Nephron (organoid): ENCODE data around the gene ZNF264.
"Not testable (repeated sequence)": the region's sequence is repeated elsewhere in the genome, so short reads cannot be mapped to it uniquely, and the experiment has no call there.

Experiments
- H3K27ac Mint-ChIP-seq, 3 experiments: 2 replicates each; pipeline ENCODE4 v1.8.0; 2020; ENCODE audit warnings: mixed read lengths in 3 of 3, mild to moderate bottlenecking in 2 of 3, moderate library complexity in 1 of 3
- H3K27me3 Mint-ChIP-seq: 2 replicates; pipeline ENCODE4 v1.8.0; 2021; ENCODE audit warnings: low read depth, mild to moderate bottlenecking, moderate library complexity, mixed read lengths
- H3K36me3 Mint-ChIP-seq: 2 replicates; pipeline ENCODE4 v1.8.0; 2020; ENCODE audit warnings: low read depth, mixed read lengths
- H3K4me1 Mint-ChIP-seq: 2 replicates; pipeline ENCODE4 v1.8.0; 2020; ENCODE audit warnings: mixed read lengths
- H3K4me3 Mint-ChIP-seq, 3 experiments: 2 replicates each; pipeline ENCODE4 v1.8.0; 2020; ENCODE audit warnings: mild to moderate bottlenecking in 3 of 3, mixed read lengths in 3 of 3, moderate library complexity in 2 of 3
- H3K9me3 Mint-ChIP-seq: 2 replicates; pipeline ENCODE4 v1.8.0; 2020; ENCODE audit warnings: mixed read lengths
- CTCF ChIP-seq, 3 experiments: fragments of 200-600 bp; sonication (generic); IDR thresholded peaks; one replicate each; pipeline ENCODE4 v1.5.0; 2021; ENCODE audit warnings: antibody characterized with exemption in 3 of 3; ENCODE audit not compliant: unreplicated experiment in 3 of 3

The ZNF264 gene

GRCh38 chr19:57167385-57167784 lies 23.9 kb upstream of the ZNF264 start, which contains the start of gene DUXA:
Gene DUXA, minus strand, starts transcription at chr19:57167485. Its CDS starts 42 bp downstream, at chr19:57167443.
- Mint-ChIP-seq H3K4me1 (peaks cover 5% of the 10 kb centered on the region), H3K36me3 (peaks cover 4% of the 10 kb centered on the region), H3K27me3 (peaks cover 6% of the 10 kb centered on the region), H3K9me3 (peaks cover 24% of the 10 kb centered on the region), H3K4me3 (no peak within 1 kb of the TSS), H3K27ac (no peak within 1 kb of the TSS)
- no peak for TF ChIP-seq CTCF (IDR thresholded peaks at IDR 0.05; ENCODE audit: unreplicated experiment in 3 of 3)

- peak overlapping the region; percentile 69 to 86 (median 81) for H3K4me3 Mint-ChIP-seq
- peak overlapping the region; percentile 4 to 59 (median 56) for H3K27ac Mint-ChIP-seq
- H3K27me3 Mint-ChIP-seq = peaks cover 16% of the 10 kb centered on the region
- peaks cover 36% of the 10 kb centered on the region for H3K9me3 Mint-ChIP-seq
- H3K36me3 Mint-ChIP-seq = peaks cover 4% of the 10 kb centered on the region
- peaks cover 5% of the 10 kb centered on the region for H3K4me1 Mint-ChIP-seq
- TF ChIP-seq CTCF (IDR thresholded peaks at IDR 0.05; ENCODE audit: unreplicated experiment in 3 of 3) = no peak
These were observed 19.7 kb upstream of the ZNF264 start for GRCh38 chr19:57171551-57172081.

GRCh38 chr19:57190301-57190700 lies 999 bp upstream of the ZNF264 start:
- H3K27me3 Mint-ChIP-seq = no peaks in the 10 kb centered on the region
- peaks cover 42% of the 10 kb centered on the region for H3K9me3 Mint-ChIP-seq
- TF ChIP-seq CTCF (IDR thresholded peaks at IDR 0.05; ENCODE audit: unreplicated experiment in 3 of 3) = no peak
- peaks cover 55% of the 10 kb centered on the region for H3K36me3 Mint-ChIP-seq
- peak overlapping the region in 2 of 3 experiments; percentile 98 to 99 for H3K27ac Mint-ChIP-seq
- H3K4me1 Mint-ChIP-seq = peaks cover 21% of the 10 kb centered on the region
- peak overlapping the region; percentile 92 to 98 (median 98) for H3K4me3 Mint-ChIP-seq

GRCh38 chr19:57192077-57192420 lies 749 bp downstream of the ZNF264 start:
- no peaks in the 10 kb centered on the region for H3K27me3 Mint-ChIP-seq
- H3K4me3 Mint-ChIP-seq = peak overlapping the region; percentile 98 to 99 (median 99)
- TF ChIP-seq CTCF (IDR thresholded peaks at IDR 0.05; ENCODE audit: unreplicated experiment in 3 of 3) = no peak
- H3K4me1 Mint-ChIP-seq = peaks cover 21% of the 10 kb centered on the region
- H3K36me3 Mint-ChIP-seq = peaks cover 72% of the 10 kb centered on the region
- peaks cover 39% of the 10 kb centered on the region for H3K9me3 Mint-ChIP-seq
- peak overlapping the region; percentile 97 to 98 (median 98) for H3K27ac Mint-ChIP-seq

- H3K27me3 Mint-ChIP-seq = no peaks in the 10 kb centered on the region
- H3K4me1 Mint-ChIP-seq = peaks cover 21% of the 10 kb centered on the region
- TF ChIP-seq CTCF (IDR thresholded peaks at IDR 0.05; ENCODE audit: unreplicated experiment in 3 of 3) = no peak
- peaks cover 34% of the 10 kb centered on the region for H3K9me3 Mint-ChIP-seq
- peak overlapping the region; percentile 98 to 99 (median 99) for H3K4me3 Mint-ChIP-seq
- peak overlapping the region; percentile 18 to 98 (median 27) for H3K27ac Mint-ChIP-seq
- peaks cover 78% of the 10 kb centered on the region for H3K36me3 Mint-ChIP-seq
These were observed 1.7 kb downstream of the ZNF264 start for GRCh38 chr19:57192993-57193392.

GRCh38 chr19:57197874-57198273 lies 6.6 kb downstream of the ZNF264 start:
- H3K27me3 Mint-ChIP-seq, H3K27ac Mint-ChIP-seq, H3K4me3 Mint-ChIP-seq, H3K9me3 Mint-ChIP-seq: not testable (repeated sequence)
- Mint-ChIP-seq H3K36me3 (peaks cover 98% of the 10 kb centered on the region), H3K4me1 (peaks cover 14% of the 10 kb centered on the region)
